Measurements from ENCODE around the gene HBB. TPM values are rescaled to one million over a fixed set of nuclear protein-coding genes. Genes with fewer than 3 reads are reported as not detected.

Gene HBB
- total and polyA plus RNA-seq, 4 donors = 5.7 to 3,950 (median 50.2) TPM

- no peak for TF ChIP-seq CTCF (IDR thresholded peaks at IDR 0.05; ENCODE audit: low read depth, low read length, missing input control)
- TF ChIP-seq JUND (IDR thresholded peaks at IDR 0.05) = no peak
- no peak for TF ChIP-seq FOXA2 (IDR thresholded peaks at IDR 0.05)
- no peak for TF ChIP-seq HNF4G (IDR thresholded peaks at IDR 0.05)
- TF ChIP-seq MAX (IDR thresholded peaks at IDR 0.05) = no peak
- TF ChIP-seq GABPA (IDR thresholded peaks at IDR 0.05 in 1 of 2, conservative IDR thresholded peaks at IDR 0.05 in 1 of 2) = no peak
- no peak for TF ChIP-seq YY1 (IDR thresholded peaks at IDR 0.05)
- no peak for TF ChIP-seq RXRA (IDR thresholded peaks at IDR 0.05)
- TF ChIP-seq RAD21 (IDR thresholded peaks at IDR 0.05) = no peak
- no peak for TF ChIP-seq NR2F2 (IDR thresholded peaks at IDR 0.05)
- no peak for TF ChIP-seq ATF3 (IDR thresholded peaks at IDR 0.05)
- no peak for TF ChIP-seq EGR1 (IDR thresholded peaks at IDR 0.05; ENCODE audit: low read depth in 2 of 2)
- TF ChIP-seq, protein P1, sequence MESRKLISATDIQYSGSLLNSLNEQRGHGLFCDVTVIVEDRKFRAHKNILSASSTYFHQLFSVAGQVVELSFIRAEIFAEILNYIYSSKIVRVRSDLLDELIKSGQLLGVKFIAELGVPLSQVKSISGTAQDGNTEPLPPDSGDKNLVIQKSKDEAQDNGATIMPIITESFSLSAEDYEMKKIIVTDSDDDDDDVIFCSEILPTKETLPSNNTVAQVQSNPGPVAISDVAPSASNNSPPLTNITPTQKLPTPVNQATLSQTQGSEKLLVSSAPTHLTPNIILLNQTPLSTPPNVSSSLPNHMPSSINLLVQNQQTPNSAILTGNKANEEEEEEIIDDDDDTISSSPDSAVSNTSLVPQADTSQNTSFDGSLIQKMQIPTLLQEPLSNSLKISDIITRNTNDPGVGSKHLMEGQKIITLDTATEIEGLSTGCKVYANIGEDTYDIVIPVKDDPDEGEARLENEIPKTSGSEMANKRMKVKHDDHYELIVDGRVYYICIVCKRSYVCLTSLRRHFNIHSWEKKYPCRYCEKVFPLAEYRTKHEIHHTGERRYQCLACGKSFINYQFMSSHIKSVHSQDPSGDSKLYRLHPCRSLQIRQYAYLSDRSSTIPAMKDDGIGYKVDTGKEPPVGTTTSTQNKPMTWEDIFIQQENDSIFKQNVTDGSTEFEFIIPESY (IDR thresholded peaks at IDR 0.05) = no peak
- TF ChIP-seq REST (IDR thresholded peaks at IDR 0.05) = no peak
- Histone ChIP-seq H3K4me3 (ENCODE audit: low read depth in 1 of 3, low read length in 3 of 3) (no peak overlapping the region), H3K9me3 (ENCODE audit: control insufficient read depth in 4 of 4, low read length in 3 of 4) (no peaks in the 10 kb centered on the region), H3K4me1 (ENCODE audit: control insufficient read depth in 4 of 4, insufficient read depth in 4 of 4, low read length in 3 of 4) (no peaks in the 10 kb centered on the region), H3K9ac (ENCODE audit: low read depth in 1 of 2, low read length in 2 of 2) (no peak overlapping the region), H3K27me3 (ENCODE audit: control insufficient read depth in 4 of 4, insufficient read depth in 4 of 4, low read length in 3 of 4) (peaks cover 0 to 9% (median 0%) of the 10 kb centered on the region in 4 donors), H3K36me3 (ENCODE audit: control insufficient read depth in 4 of 4, insufficient read depth in 3 of 4, low read depth in 1 of 4, low read length in 3 of 4) (no peaks in the 10 kb centered on the region), H3K27ac (ENCODE audit: low read depth in 1 of 2, low read length in 2 of 2) (no peak overlapping the region)
- 64% methylated on average over 2 of the region's 2 CpGs for WGBS
- DNase-seq (ENCODE audit: low spot score) = no peak
These were observed 23.5 kb downstream of the HBB start for GRCh38 chr11:5203366-5203765.

- Histone ChIP-seq H3K4me1 (ENCODE audit: control insufficient read depth in 4 of 4, insufficient read depth in 4 of 4, low read length in 3 of 4) (no peaks in the 10 kb centered on the region), H3K4me3 (ENCODE audit: low read depth in 1 of 3, low read length in 3 of 3) (no peak within 1 kb of the TSS), H3K27ac (ENCODE audit: low read depth in 1 of 2, low read length in 2 of 2) (no peak within 1 kb of the TSS), H3K9me3 (ENCODE audit: control insufficient read depth in 4 of 4, low read length in 3 of 4) (no peaks in the 10 kb centered on the region), H3K9ac (ENCODE audit: low read depth in 1 of 2, low read length in 2 of 2) (no peak within 1 kb of the TSS), H3K36me3 (ENCODE audit: control insufficient read depth in 4 of 4, insufficient read depth in 3 of 4, low read depth in 1 of 4, low read length in 3 of 4) (no peaks in the 10 kb centered on the region), H3K27me3 (ENCODE audit: control insufficient read depth in 4 of 4, insufficient read depth in 4 of 4, low read length in 3 of 4) (peaks cover 0 to 11% (median 0%) of the 10 kb centered on the region in 4 donors)
- TF ChIP-seq EGR1 (IDR thresholded peaks at IDR 0.05; ENCODE audit: low read depth in 2 of 2) (no peak), RXRA (IDR thresholded peaks at IDR 0.05) (no peak), MAX (IDR thresholded peaks at IDR 0.05) (no peak), NR2F2 (IDR thresholded peaks at IDR 0.05) (no peak), TAF1 (conservative IDR thresholded peaks at IDR 0.05) (no peak), ATF3 (IDR thresholded peaks at IDR 0.05) (no peak), HNF4G (IDR thresholded peaks at IDR 0.05) (no peak)
- no peak for DNase-seq (ENCODE audit: low spot score)
- WGBS = 38% methylated on average over 1 of the region's 1 CpG
These were observed 26.3 kb downstream of the HBB start, which contains the start of gene OR51V1 for GRCh38 chr11:5200582-5200981. Gene OR51V1 (minus strand): TSS chr11:5200682. CDS start chr11:5200682, 0 bp downstream.

Data from liver (tissue), 9 donors.